Astrocyte of the cerebellum (primary cell): Measurements from ENCODE around the gene CFAP46.

Source experiments
- DNase-seq: peaks from one replicate; pipeline ENCODE4 v3.0.0-alpha.2; 2011; ENCODE audit warnings: low read depth
- H3K4me3 ChIP-seq: 2 replicates; pipeline ENCODE4 v1.5.1; 2011; ENCODE audit warnings: mild to moderate bottlenecking, low read depth, low read length, moderate library complexity
- in situ Hi-C: cut with HindIII; loops from 2 replicates; pipeline ENCODE4 v1.10.0; 2017; ENCODE audit warnings: low sequenced_read_pairs
- TF ChIP-seq, protein P1 (sequence below): IDR thresholded peaks from 2 replicates; pipeline ENCODE4 v1.5.1; 2012; ENCODE audit warnings: low read length, low read depth, moderate library complexity, mild to moderate bottlenecking; ENCODE audit errors: missing control alignments

CFAP46 gene

DNA sequence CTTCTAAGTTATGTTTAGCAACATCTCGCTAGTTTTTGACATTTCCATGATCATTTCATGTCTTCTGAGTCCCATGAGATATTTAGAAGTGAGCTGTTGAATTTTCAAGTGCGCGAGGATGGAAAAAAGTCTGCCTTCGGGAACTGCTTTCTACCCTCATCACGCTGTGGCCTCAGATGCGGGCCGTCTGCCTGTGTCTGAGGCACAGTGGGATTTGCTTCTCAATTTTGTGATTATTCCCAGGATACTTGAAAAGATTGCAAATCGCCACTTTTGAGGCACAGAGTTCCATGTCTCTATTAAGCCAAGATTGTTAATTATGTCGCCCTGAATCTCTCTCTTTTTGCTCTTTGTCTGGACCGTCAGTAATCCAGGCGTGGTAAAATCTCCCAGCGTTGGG lies 125.7 kb downstream of the CFAP46 start:
- in situ Hi-C loops = no loop called here
- TF ChIP-seq, protein P1, sequence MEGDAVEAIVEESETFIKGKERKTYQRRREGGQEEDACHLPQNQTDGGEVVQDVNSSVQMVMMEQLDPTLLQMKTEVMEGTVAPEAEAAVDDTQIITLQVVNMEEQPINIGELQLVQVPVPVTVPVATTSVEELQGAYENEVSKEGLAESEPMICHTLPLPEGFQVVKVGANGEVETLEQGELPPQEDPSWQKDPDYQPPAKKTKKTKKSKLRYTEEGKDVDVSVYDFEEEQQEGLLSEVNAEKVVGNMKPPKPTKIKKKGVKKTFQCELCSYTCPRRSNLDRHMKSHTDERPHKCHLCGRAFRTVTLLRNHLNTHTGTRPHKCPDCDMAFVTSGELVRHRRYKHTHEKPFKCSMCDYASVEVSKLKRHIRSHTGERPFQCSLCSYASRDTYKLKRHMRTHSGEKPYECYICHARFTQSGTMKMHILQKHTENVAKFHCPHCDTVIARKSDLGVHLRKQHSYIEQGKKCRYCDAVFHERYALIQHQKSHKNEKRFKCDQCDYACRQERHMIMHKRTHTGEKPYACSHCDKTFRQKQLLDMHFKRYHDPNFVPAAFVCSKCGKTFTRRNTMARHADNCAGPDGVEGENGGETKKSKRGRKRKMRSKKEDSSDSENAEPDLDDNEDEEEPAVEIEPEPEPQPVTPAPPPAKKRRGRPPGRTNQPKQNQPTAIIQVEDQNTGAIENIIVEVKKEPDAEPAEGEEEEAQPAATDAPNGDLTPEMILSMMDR = no peak
- H3K4me3 ChIP-seq = no peak overlapping the region
- DNase-seq = no peak

DNA sequence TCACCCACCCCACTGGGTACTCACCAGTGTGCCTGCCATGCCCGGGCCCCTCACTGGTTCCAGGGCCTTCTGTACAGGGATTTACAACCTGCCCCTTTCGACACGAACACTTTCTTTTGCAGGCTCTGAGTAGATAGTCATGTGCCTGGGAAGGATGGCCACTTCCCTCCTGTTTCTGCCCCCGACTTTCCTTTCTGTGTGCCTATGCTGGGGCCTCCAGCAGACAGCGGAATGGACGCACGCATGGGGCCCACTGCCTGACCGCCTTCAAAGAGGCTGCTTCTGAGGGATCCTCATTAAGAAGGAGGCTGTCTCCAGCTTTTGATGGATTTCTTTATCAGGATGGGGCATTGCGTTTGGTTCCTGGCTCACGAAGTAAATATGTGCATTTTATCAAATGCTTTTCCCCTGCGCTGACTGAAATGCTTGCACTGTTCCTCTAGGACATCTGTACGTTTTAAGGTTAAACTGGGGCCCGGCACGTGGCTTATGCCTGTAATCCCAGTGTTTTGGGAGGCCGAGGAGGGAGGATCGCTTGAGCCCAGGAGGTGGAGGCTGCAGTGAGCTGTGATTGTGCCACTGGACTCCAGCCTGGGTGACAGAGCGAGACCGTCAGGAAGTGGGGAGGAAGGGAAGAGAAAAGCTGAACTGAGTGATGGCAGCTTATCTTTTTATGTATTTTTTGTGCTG lies 127.1 kb downstream of the CFAP46 start:
- TF ChIP-seq, protein P1 = no peak
- no peak for DNase-seq
- in situ Hi-C loops = no loop called here
- no peak overlapping the region for H3K4me3 ChIP-seq

DNA sequence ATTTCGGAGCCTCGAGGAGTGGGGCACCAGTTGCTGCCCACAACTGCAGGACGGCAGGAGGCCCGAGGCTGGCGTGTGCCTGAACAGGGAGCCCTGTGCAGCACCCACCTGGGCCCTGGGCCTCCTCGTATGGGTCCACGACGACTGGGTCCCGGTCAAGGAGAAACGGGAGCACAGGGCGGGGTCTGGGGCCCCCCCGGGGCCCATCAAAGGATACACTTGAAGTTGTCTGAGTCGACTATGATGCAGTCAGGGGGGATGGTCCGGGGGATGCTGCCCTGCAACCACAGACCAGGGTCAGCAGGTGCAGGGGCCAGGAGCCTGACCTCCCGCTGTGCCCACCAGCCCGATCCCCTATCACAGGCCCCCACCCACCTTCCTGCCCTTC lies 127.9 kb downstream of the CFAP46 start:
- H3K4me3 ChIP-seq = no peak overlapping the region
- in situ Hi-C loops = no loop called here
- TF ChIP-seq, protein P1 = no peak
- no peak for DNase-seq

DNA sequence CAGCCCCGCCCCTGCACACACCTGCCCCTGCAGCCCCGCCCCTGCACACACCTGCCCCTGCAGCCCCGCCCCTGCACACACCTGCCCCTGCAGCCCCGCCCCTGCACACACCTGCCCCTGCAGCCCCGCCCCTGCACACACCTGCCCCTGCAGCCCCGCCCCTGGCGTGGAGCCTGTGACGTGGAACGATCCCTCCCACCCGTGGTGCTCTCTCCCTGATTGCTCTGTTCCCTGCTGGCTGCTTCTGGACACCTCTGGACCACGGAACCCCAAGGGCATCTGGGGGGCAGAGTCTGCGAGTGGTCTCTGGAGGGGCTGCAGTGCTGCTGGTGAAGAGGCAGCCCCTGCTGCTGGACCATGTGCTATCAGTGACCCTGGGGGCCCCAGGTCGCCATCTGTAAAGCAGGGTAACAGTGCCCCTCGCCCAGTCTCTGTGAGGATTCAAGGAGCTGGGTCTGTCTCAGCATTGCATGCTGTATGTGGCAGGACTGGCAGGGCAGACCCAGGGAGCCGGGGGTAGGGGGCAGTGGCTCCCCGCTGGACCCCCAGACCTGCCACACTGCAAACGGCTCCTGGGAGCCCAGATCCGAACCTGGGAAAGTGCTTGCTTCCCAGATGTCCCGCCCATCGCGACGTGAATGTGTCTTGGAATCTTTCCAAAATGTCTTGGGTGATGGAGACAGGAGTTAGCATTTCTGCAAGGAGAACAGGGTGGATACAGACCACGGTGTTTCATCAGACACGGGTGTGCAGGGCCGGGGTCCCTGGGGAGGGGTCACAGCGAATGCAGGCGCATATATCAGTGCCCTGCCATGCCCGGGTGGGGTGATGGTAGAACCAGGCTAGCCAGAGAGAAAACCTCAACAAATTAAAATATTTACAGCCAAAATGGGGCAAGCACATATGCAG lies 128.6 kb downstream of the CFAP46 start:
- H3K4me3 ChIP-seq = no peak overlapping the region
- TF ChIP-seq, protein P1 = no peak
- DNase-seq = no peak
- in situ Hi-C loops = no loop called here

DNA sequence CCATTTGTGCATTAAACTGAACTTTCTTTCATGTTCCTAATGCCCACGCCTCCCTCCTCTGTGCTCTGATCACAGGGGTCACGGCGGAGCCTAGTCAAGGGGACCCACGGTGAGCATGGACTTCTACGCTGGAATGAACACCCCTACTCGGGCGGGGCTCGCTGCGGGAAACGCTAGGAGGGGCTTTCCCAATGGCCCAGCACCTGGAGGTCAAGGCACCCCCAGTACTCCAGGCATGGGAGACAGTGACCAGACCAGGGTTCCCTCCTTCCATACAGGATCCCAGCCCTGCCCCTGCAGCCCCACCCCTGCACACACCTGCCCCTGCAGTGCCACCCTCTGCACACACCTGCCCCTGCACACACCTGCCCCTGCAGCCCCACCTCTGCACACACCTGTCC lies 129.4 kb downstream of the CFAP46 start:
- no peak overlapping the region for H3K4me3 ChIP-seq
- DNase-seq = no peak
- in situ Hi-C loops = no loop called here
- TF ChIP-seq, protein P1 = no peak

DNA sequence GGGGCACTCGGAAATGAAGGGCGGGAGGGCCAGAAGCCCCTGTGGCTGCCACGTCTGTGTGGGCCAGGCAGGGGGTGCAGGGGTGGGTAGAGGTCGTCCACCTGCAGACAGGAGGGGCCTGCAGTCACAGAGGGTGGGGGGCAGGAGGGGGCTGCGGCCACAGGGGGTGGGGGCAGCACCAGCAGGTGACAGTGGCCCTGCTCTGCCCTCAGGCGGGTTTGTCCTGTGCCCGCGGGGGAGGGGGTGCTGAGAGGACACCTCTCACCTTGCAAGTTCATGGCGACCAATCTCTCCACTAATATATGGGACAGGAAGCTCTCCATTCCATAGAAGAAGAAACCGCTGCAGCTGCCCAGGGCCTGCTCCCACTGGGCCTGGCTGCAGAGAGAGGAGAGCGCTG lies 129.8 kb downstream of the CFAP46 start:
- DNase-seq = no peak
- H3K4me3 ChIP-seq = no peak overlapping the region
- TF ChIP-seq, protein P1 = no peak
- in situ Hi-C loops = no loop called here
